CD4-positive, alpha-beta memory T cell (primary cell): ENCODE measurements around the gene GPN1. TPM values are rescaled to one million over a fixed set of nuclear protein-coding genes. Genes with fewer than 3 reads are reported as not detected.
A peak's percentile ranks its signal among the peaks of the same experiment; 100 is the strongest.

Experiments used
- CTCF ChIA-PET: fragments of 350-600 bp; sonication (Branson Sonifier 250); formaldehyde crosslinking; loops from one replicate; lab custom pipeline; 2021; ENCODE audit warnings: inconsistent platforms; ENCODE audit not compliant: partially characterized antibody; lab: Charles Lee
- POLR2A ChIA-PET: fragments of 350-600 bp; sonication (Branson Sonifier 250); formaldehyde crosslinking; loops from one replicate; lab custom pipeline; 2021; ENCODE audit not compliant: partially characterized antibody; lab: Charles Lee
- DNase-seq, 5 donors: peaks; one replicate each; pipeline versions ENCODE4 v3.0.0 to v3.0.0-alpha.2; 2020 to 2022; ENCODE audit warnings: mixed read lengths in 1 of 5
- H3K27ac ChIP-seq: one replicate; pipeline ENCODE4 v1.7.0; 2013; ENCODE audit warnings: low read depth, low read length
- H3K27me3 ChIP-seq: 2 replicates; pipeline ENCODE4 v1.7.0; 2013; ENCODE audit warnings: mild to moderate bottlenecking, low read length, moderate library complexity; ENCODE audit not compliant: insufficient read depth
- H3K36me3 ChIP-seq: 2 replicates; pipeline ENCODE4 v1.7.0; 2013; ENCODE audit warnings: mild to moderate bottlenecking, low read length, moderate library complexity; ENCODE audit not compliant: insufficient read depth
- H3K4me1 ChIP-seq: 2 replicates; pipeline ENCODE4 v1.7.0; 2013; ENCODE audit warnings: mild to moderate bottlenecking, low read length, moderate library complexity; ENCODE audit not compliant: insufficient read depth
- H3K4me3 ChIP-seq, 2 donors: one replicate each; pipeline ENCODE4 v1.7.0; 2013; ENCODE audit warnings: low read length in 2 of 2, mild to moderate bottlenecking in 1 of 2
- H3K9me3 ChIP-seq, 2 donors: one replicate each; pipeline ENCODE4 v1.7.0; 2013; ENCODE audit warnings: low read length in 2 of 2, control low read depth in 1 of 2; ENCODE audit not compliant: control insufficient read depth in 1 of 2
- H3K27ac Mint-ChIP-seq, 7 donors: one replicate each; pipeline ENCODE4 v1.8.0; 2020 to 2021; ENCODE audit warnings: mixed read lengths in 7 of 7, mild to moderate bottlenecking in 6 of 7, inconsistent platforms in 3 of 7, moderate library complexity in 3 of 7
- H3K27me3 Mint-ChIP-seq, 2 donors: one replicate each; pipeline ENCODE4 v1.8.0; 2020 to 2021; ENCODE audit warnings: mixed read lengths in 2 of 2
- H3K36me3 Mint-ChIP-seq, 2 donors: one replicate each; pipeline ENCODE4 v1.8.0; 2020 to 2021; ENCODE audit warnings: mixed read lengths in 2 of 2, inconsistent platforms in 1 of 2, mild to moderate bottlenecking in 1 of 2
- H3K4me1 Mint-ChIP-seq, 4 donors: one replicate each; pipeline ENCODE4 v1.8.0; 2020 to 2021; ENCODE audit warnings: mixed read lengths in 4 of 4, mild to moderate bottlenecking in 1 of 4
- H3K4me3 Mint-ChIP-seq, 8 donors: one replicate each; pipeline ENCODE4 v1.8.0; 2020 to 2021; ENCODE audit warnings: mixed read lengths in 8 of 8, mild to moderate bottlenecking in 7 of 8, moderate library complexity in 6 of 8, inconsistent platforms in 3 of 8
- H3K9me3 Mint-ChIP-seq, 8 donors: one replicate each; pipeline ENCODE4 v1.8.0; 2020 to 2021; ENCODE audit warnings: mixed read lengths in 8 of 8, mild to moderate bottlenecking in 5 of 8, inconsistent platforms in 3 of 8, moderate library complexity in 1 of 8
- intact Hi-C: fragments of 100-400 bp; cut with micrococcal nuclease; formaldehyde crosslinking; loops from one replicate; pipeline ENCODE4 v1.15.1; 2023
- polyA plus RNA-seq, 2 donors: library from polyadenylated mRNA; unstranded; fragments of 300-500 nt; fragmentation: Illumina TruSeq; gene quantifications; one replicate each; pipeline ENCODE4 v1.2.3, GENCODE V29; 2021
- total RNA-seq, 2 experiments: library from RNA; stranded (reverse); gene quantifications; one replicate each; pipeline ENCODE4 v1.2.3, GENCODE V29; 2021

Gene GPN1
- total and polyA plus RNA-seq, 4 experiments from 2014 or later = 28.9 to 99.5 (median 49.3) TPM

- H3K27ac ChIP-seq = no peak overlapping the region
- Mint-ChIP-seq H3K27ac (peak overlapping the region in 1 of 7 donors; percentile 81), H3K4me3 (no peak overlapping the region), H3K36me3 (peaks cover 45 to 80% of the 10 kb centered on the region in 2 donors), H3K4me1 (peaks cover 0 to 6% (median 3%) of the 10 kb centered on the region in 4 donors), H3K27me3 (no peaks in the 10 kb centered on the region), H3K9me3 (no peaks in the 10 kb centered on the region)
- H3K36me3 ChIP-seq = peaks cover 74% of the 10 kb centered on the region
- H3K27me3 ChIP-seq = no peaks in the 10 kb centered on the region
- H3K9me3 ChIP-seq = no peaks in the 10 kb centered on the region
- CTCF ChIA-PET = interaction anchor here (3.3 kb wide), 1 partner anchor 31 kb away, joined by 9 read pairs; no protein-coding TSS in a partner anchor
- H3K4me3 ChIP-seq = no peak overlapping the region
- POLR2A ChIA-PET = no interaction called here
- intact Hi-C loops = no loop called here
- no peak for DNase-seq
- H3K4me1 ChIP-seq = no peaks in the 10 kb centered on the region
These were observed 23.5 kb downstream of the GPN1 start for GRCh38 chr2:27652341-27652740.

- Mint-ChIP-seq H3K4me3 (no peak overlapping the region), H3K9me3 (no peaks in the 10 kb centered on the region), H3K27me3 (no peaks in the 10 kb centered on the region), H3K4me1 (peaks cover 0 to 6% (median 3%) of the 10 kb centered on the region in 4 donors), H3K36me3 (peaks cover 41 to 79% of the 10 kb centered on the region in 2 donors), H3K27ac (peak overlapping the region in 1 of 7 donors; percentile 81)
- ChIA-PET POLR2A (no interaction called here), CTCF (interaction anchor here (3.3 kb wide), 1 partner anchor 30 kb away, joined by 9 read pairs; no protein-coding TSS in a partner anchor)
- intact Hi-C loops = no loop called here
- no peak overlapping the region for H3K27ac ChIP-seq
- no peaks in the 10 kb centered on the region for H3K9me3 ChIP-seq
- H3K27me3 ChIP-seq = no peaks in the 10 kb centered on the region
- DNase-seq = no peak
- H3K36me3 ChIP-seq = peaks cover 73% of the 10 kb centered on the region
- no peak overlapping the region for H3K4me3 ChIP-seq
- H3K4me1 ChIP-seq = no peaks in the 10 kb centered on the region
These were observed 23.9 kb downstream of the GPN1 start for GRCh38 chr2:27652790-27653189.

GRCh38 chr2:27653397-27653796 lies 24.5 kb downstream of the GPN1 start:
- H3K4me1 Mint-ChIP-seq = peaks cover 0 to 6% (median 3%) of the 10 kb centered on the region in 4 donors
- H3K4me3 Mint-ChIP-seq = no peak overlapping the region
- H3K9me3 Mint-ChIP-seq = no peaks in the 10 kb centered on the region
- peaks cover 38 to 77% of the 10 kb centered on the region in 2 donors for H3K36me3 Mint-ChIP-seq
- Histone ChIP-seq H3K4me1 (no peaks in the 10 kb centered on the region), H3K27ac (no peak overlapping the region), H3K4me3 (no peak overlapping the region), H3K27me3 (no peaks in the 10 kb centered on the region), H3K9me3 (no peaks in the 10 kb centered on the region), H3K36me3 (peaks cover 67% of the 10 kb centered on the region)
- H3K27me3 Mint-ChIP-seq = no peaks in the 10 kb centered on the region
- intact Hi-C loops = no loop called here
- ChIA-PET CTCF (interaction anchor here (3.3 kb wide), 1 partner anchor 30 kb away, joined by 9 read pairs; no protein-coding TSS in a partner anchor), POLR2A (no interaction called here)
- peak overlapping the region in 3 of 7 donors; percentile 10 to 83 (median 22) for H3K27ac Mint-ChIP-seq
- no peak for DNase-seq

GRCh38 chr2:27655155-27655951 lies 26.5 kb downstream of the GPN1 start:
- Histone ChIP-seq H3K4me3 (no peak overlapping the region), H3K27me3 (no peaks in the 10 kb centered on the region), H3K4me1 (no peaks in the 10 kb centered on the region), H3K36me3 (peaks cover 52% of the 10 kb centered on the region), H3K27ac (no peak overlapping the region), H3K9me3 (no peaks in the 10 kb centered on the region)
- peak overlapping the region in 2 of 7 donors; percentile 35 to 60 for H3K27ac Mint-ChIP-seq
- H3K36me3 Mint-ChIP-seq = peaks cover 38 to 74% of the 10 kb centered on the region in 2 donors
- intact Hi-C loops = no loop called here
- CTCF ChIA-PET = interaction anchor here (1.3 to 3.3 kb wide), 2 partner anchors 28 kb away, joined by 5 to 9 read pairs; no protein-coding TSS in a partner anchor
- peaks cover 8 to 14% (median 11%) of the 10 kb centered on the region in 4 donors for H3K4me1 Mint-ChIP-seq
- POLR2A ChIA-PET = interaction anchor here (0.6 to 1.5 kb wide), 2 partner anchors 9 to 13 kb away, joined by 3 to 5 read pairs; no protein-coding TSS in a partner anchor
- H3K4me3 Mint-ChIP-seq = no peak overlapping the region
- H3K9me3 Mint-ChIP-seq = no peaks in the 10 kb centered on the region
- DNase-seq = no peak
- no peaks in the 10 kb centered on the region for H3K27me3 Mint-ChIP-seq

- POLR2A ChIA-PET = no interaction called here
- Histone ChIP-seq H3K27ac (no peak overlapping the region), H3K4me3 (no peak overlapping the region), H3K9me3 (no peaks in the 10 kb centered on the region), H3K27me3 (no peaks in the 10 kb centered on the region), H3K36me3 (peaks cover 27% of the 10 kb centered on the region), H3K4me1 (peaks cover 31% of the 10 kb centered on the region)
- intact Hi-C loops = no loop called here
- Mint-ChIP-seq H3K27ac (peak overlapping the region in 3 of 7 donors; percentile 23 to 87 (median 81)), H3K4me3 (peak overlapping the region in 7 of 8 donors; percentile 19 to 100 (median 99)), H3K9me3 (no peaks in the 10 kb centered on the region), H3K27me3 (no peaks in the 10 kb centered on the region), H3K36me3 (peaks cover 34 to 59% of the 10 kb centered on the region in 2 donors), H3K4me1 (peaks cover 31 to 55% (median 49%) of the 10 kb centered on the region in 4 donors)
- no peak for DNase-seq
- CTCF ChIA-PET = no interaction called here
These were observed 32.5 kb downstream of the GPN1 start for GRCh38 chr2:27661371-27661770.

DNA sequence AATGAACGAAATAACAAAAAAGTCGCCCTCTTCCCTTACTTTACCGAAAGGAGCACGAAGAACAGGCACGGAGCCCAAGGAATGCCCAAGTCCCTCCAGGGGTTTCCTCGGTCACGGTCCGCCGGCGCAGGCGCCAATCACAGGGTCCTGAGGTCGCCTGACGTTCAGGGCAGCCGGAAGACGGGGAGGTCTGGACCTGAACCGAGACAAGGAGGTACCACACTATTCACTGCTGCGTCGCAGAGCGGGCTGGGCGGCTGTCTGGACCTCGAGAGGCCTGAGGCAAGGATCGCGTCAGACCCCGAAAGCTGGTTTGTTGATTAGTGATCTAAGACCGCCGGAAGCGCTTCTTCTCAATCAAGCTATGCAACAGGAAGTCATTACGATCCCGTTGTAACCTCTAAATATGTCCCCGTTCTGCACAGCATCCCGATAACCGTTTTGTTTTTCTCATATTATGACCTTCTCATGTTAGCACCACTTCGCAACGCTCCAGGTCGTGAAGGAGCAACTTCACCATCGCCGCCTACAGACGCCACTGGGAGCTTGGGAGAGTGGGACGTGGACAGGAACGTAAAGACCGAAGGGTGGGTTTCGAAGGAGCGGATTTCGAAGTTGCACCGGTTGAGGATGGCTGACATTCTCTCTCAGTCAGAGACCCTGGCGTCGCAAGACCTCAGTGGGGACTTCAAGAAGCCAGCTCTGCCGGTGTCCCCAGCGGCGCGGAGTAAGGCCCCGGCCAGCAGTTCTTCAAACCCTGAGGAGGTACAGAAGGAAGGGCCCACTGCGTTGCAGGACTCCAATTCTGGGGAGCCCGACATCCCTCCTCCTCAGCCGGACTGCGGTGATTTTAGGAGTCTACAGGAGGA lies 34.7 kb downstream of the GPN1 start, which contains the start of the genes SLC4A1AP and SUPT7L:
SLC4A1AP (plus strand) TSS at position 605 of the 869 bp plus-strand sequence; CDS start at position 631, 26 bp downstream.
SUPT7L (minus strand) TSS at position 330 of the 869 bp plus-strand sequence. CDS start 1,422 bp downstream, outside the sequence.
- Mint-ChIP-seq H3K36me3 (peaks cover 40 to 55% of the 10 kb centered on the region in 2 donors), H3K9me3 (no peaks in the 10 kb centered on the region), H3K4me3 (peak within 1 kb of the TSS; percentile 96 to 100 (median 100)), H3K27me3 (no peaks in the 10 kb centered on the region), H3K4me1 (peaks cover 31 to 63% (median 50%) of the 10 kb centered on the region in 4 donors), H3K27ac (peak within 1 kb of the TSS; percentile 98 to 100 (median 99))
- peaks cover 31% of the 10 kb centered on the region for H3K4me1 ChIP-seq
- no peaks in the 10 kb centered on the region for H3K27me3 ChIP-seq
- POLR2A ChIA-PET = interaction anchor here (0.7 to 3.0 kb wide), 17 partner anchors 10 to 1207 kb away, joined by 3 to 16 read pairs (median 4); partner anchors contain the start of genes ATRAID, CCDC121, GPN1 and GTF3C2
- H3K4me3 ChIP-seq = peak within 1 kb of the TSS; percentile 99
- CTCF ChIA-PET = interaction anchor here (1.1 to 1.9 kb wide), 2 partner anchors 20 to 29 kb away, joined by 4 to 12 read pairs; no protein-coding TSS in a partner anchor
- DNase-seq = peak; percentile 82 to 85 (median 85)
- peak within 1 kb of the TSS; percentile 99 for H3K27ac ChIP-seq
- no peaks in the 10 kb centered on the region for H3K9me3 ChIP-seq
- intact Hi-C loops = loop anchor here (1.0 kb wide), 3 partner anchors 34 to 293 kb away; partner anchors contain the start of genes CCDC121, EIF2B4, GPN1 and SNX17
- H3K36me3 ChIP-seq = peaks cover 18% of the 10 kb centered on the region
